NCI-H1105 (cell line): ENCODE data around the gene ZBTB7C.

Experiments used
- DNase-seq: peaks from one replicate; lab custom pipeline; 2025; lab: John Stamatoyannopoulos, UW

ZBTB7C gene

DNA sequence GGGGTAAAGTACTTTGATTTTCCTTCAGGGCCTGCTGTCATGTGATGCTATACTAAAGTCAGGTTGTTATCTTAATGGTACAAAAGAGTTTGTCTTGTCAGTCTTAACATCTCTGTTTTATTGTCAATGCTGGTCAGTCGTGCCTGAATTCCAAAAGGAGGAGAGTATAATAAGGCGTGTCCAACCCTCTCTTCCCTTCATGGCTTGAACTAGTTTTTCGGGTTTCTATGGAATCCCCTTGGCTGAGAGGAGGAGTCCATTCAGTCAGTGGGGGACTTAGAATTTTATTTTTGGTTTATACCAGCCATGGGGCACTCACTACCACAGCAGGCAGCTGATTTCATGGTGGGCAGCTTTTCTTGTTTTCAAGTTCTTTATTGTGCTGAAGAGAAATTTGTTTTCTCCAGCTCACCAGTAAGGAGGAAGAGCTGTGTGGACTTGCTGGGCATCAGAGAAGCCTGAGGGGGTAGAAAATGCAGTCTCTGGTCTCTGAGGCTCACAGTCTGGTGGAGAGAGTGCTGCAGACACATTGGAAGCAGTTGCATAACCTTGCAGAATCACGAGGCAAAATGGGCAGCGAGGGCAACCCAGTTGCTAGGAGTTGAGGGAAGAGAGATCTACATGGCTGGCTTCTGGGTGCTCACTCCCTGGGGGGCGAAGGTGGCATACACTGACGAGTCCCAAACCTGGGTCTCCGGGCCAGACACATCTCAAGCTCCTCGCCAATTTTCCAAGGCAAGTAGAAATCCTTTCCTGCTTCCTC is 193.1 kb downstream of the ZBTB7C start:
- no peak for DNase-seq

DNA sequence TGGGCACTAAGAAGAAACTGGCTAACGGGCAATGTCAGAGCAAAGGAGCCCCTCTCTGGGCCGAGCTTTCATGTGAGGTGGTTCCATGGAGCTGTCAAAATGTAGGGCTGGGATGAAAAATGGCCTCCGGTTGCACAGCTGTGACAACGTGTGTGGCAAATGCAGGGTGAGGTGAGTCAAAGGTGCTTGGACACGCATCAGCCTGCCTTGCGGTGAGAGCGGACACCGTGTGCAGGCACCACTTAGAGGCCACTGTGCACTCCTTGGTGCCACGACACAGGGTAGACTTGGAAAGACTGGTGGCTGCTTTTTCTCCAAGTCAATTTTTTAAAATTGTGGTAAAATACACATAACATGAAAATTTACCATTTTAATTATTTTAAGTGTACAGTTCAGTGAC is 195.4 kb downstream of the ZBTB7C start:
- no peak for DNase-seq

DNA sequence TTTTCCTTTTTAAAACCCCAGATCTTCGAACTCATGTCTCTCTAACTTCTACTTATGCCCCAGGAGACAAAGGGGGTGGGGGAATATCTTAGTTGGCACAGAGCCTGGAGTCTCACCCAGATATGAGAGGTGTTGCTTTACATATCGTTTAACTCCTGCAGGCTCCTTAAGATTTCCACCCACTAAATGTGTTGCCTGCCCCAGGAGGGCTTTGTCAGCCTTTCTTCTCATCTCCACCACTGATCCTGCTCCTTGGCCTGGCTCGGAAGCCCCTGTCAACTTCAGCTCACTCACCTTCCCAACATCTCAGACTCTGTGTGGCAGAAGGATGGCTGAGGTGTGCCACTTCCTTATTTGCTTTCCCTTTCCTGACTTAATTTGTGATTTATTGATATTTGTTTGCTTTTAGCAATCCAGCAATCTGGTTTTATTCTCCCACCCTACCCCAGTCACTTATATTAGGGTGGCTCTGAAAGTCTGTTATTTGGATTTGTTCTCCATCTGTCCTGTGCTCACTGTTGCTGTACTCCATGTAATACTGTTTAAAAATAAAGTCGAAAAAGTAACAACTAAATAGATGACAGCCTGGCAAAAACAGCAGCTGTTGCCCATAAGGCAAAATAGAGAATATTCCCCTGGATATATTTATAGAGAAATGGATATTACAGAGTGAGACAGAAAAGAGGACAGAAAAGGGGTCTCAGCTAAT is 200.6 kb downstream of the ZBTB7C start:
- no peak for DNase-seq

DNA sequence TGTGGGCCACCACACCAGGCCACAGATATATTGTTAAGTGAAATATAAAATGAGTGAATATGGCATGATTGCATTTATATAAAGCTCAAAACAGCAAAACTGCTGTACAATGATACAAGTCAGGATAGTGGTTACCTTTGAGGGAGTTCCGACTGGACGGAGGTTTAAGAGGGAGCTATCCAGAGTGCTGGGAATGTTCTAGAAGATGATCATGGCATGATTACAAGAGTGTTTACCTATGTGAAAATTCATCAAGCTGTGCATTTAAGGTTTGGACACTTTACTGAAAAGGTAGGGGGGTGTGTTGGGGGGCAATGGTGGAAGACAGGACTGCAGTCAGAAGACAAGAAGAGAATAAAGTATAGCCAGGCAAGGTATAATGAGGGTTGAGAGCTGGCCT is 201.4 kb downstream of the ZBTB7C start:
- DNase-seq, result no peak

DNA sequence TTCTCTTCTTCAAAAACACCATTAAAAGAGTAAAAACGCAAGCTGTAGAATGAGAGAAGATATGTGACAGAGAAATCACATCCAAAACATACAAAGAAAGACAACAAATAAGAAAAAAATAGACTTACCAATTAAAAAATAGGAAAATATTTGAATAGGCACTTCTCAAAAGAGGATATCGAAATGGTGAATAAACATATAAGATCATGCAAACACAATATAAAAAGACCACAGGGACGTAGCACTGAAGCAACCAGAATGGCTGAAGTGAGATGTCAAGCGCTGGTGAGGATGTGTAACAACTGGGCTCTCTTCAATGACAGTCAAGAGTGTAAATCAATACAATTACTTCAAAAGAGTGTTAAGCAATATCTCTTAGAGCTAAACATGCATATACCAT is 202.3 kb downstream of the ZBTB7C start:
- DNase-seq, result no peak

DNA sequence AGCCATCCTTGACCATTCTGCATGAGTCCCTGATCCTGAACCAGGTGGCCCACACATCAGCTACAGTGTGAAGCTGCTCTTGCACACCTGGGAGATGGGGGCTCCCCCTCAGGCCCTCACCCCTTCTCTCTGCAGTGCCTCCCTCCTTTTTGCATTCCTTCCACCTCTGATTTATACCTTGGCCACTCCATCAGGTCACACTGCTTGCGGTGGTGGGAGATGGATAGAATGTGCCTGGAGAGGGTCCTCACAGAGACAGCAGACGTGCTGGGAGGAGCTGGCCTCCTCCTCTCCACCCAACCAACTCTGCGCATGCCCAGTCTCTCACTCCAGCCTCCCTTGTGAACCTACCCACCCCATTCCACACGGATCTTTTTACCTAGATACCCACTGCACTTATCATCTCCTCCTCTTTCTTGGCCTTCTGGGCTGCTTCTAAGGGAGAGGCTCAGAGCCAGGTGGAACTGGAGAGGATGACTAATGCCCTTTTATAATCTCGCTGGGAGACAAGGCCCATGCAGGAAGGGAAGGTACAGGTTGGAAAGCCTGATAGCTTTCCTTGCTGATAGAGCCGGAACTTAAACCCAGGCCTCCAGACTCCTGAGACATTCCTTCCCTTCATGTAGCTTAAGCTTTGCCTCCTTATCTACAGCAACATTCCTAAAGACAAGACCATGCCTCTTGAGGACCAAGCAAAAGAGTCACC is 205.1 kb downstream of the ZBTB7C start:
- no peak for DNase-seq

DNA sequence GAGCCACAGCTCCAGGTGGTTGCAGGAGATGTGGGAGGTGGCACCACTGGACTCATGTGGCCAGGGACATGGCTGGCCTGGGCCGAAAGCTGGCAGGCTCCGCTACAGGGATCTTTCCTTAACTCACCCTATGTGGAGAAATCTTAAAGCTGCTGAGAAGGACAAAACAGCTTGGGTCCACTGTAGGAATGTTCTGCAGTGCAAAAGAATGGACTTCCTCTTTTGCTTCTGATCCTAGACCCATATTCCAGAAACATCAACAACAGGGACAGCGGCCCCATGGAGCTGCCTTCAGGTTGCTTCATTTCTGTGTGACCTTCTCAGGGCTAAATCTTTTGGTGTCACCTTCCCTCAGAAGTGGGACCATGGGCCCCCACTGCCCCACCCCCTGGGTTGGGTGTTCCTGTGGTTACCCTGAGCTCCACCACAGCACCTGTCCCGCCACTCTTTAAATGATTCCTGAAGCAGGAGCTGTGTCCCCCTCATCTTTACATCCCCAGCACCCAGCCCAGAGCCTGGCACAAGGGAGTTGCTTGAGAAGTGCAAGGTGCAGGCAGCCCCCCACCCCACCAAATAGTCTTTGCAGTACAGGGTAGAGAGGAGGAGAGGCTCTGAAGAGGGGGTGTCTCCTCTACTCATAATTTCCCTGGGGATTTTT is 205.8 kb downstream of the ZBTB7C start:
- no peak for DNase-seq

DNA sequence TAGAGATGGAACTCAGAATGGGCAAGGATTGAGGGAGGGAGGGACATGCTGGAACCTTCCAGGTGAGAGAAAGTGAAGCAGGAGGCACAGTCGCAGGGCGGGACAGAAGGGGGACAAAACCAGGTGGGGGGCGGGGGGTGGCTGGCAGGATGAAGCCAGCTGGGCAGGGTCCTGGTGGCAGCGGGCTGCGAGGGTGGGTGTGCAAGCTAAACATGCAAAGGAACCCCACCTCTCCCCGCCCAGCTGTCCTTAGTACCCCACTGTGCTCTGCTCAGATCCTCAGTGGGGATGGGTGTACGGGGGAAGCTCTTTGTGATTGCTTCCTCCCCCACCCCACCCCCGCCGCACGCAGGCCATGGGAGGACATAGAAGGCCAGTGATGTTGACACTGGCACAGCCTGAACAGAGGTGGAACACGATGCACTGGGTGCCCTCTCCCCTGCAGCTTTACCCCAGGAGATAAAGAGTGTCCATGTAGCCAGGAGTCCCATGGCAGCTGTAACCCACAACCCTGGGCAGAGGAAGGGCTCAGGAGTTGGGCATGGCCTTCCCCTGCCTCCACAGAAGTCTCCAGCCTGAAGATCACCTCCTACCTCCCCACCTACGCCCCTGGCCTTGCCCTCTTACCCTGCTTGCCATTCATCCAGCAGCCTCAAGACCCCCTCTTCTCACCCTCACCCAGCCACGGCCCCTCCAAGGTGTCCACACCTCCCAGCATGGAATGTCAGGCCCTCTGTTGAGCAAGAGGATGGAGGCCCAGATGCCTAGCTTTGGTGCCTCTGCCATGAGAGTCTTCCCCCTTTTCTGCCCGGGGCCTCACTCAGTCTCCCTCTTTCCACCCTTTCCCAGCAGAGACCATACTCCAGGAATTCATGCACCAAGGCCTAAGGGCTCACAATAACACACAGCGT is 206.6 kb downstream of the ZBTB7C start:
- no peak for DNase-seq

DNA sequence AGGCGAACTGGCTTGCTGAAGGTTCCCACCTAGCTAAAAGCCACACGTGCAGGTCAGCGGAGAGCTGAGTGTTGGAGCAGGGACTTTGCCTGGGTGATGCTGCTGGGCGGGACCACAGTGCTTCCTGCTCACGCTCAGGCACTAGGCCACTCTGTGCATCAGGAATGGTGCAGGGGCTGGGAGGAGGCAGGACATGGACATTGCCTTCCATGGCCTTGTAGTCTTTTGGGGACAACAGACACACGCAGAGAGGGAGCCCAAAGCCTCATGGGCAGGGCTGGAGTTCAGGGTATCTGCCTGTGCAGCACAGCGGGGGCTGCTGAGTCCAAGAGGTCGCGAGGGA is 207.2 kb downstream of the ZBTB7C start:
- DNase-seq, result no peak

DNA sequence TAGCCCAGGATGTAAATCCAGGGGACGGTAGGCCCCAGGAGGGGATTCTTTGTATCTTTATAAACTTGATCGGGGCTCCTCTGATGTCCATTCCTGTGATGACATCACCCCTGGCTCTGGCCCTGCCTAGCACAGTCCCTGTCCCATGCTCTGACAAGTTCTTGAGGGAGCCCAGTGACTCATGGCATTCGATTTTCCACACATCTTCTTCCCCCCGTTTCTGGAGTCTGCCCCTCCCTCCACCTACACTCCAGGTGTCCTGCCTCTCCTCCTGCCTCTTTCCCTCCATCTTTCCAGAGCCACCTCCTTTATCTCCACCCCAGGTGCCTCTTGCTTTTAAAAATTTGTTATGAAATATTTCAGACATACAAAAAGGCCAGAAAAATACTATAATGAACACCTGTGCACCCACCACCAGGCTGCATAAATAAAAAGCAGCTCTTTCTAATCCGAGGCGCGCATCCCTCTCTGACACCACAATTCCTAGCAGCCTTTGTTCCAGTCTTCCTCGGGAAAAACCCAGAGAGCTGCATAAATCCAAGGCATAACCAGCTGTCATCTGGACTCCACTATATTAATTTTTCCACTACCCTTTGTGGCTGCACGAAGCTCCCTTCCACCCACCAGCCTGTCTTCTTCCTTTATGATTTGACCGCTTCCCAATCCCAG is 207.7 kb downstream of the ZBTB7C start:
- no peak for DNase-seq

DNA sequence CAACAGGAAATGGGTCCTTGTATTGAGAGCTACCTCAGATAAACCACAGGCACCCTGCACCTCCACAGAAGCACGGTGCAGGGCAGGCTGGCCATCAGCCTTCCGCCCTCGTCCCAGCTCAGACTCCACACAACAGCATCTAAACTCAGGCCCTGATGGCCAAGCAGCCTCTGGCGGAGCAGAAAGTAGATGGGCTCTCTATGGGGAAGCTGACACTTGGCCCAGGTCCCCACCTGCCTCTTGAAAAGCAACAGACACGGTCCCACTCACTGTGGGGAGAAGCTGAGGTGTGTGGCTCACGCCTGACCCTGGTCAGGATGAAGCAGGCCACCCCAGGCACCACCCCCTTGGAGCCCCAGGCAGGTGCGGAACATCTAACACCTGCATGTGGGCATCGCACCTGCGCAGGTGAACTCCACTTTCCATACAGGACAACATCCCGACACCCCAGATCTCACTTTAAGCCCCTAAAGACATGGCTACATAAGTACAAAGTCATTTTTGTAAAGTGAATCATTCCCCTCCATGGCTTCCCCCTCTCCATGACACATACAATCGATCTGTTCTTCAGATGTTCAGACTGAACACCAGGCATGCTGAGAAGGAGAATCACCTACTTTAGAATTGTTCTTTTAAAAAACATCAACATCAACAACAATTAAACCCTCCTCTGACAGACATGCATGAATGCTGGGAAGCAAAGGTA is 208.4 kb downstream of the ZBTB7C start:
- DNase-seq, result no peak

DNA sequence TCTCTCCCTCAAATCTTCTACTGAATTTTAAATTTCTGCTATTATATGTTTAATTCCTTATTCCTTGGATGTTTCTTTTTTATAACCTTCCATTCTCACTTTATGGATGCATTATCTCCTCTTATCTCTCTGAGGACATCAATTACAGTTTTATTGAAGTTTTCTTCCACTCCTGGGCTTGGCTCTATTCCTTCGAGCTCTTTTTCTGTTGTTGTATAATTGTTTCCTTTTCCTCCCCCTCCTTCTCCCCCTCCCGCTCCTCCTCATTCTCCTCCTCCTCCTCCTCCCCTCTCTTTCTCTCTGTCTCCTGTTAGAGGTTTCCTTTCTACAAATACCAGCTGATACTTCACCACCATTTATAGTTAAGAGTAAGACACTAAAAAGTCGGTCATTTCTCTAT is 209.8 kb downstream of the ZBTB7C start:
- DNase-seq, result no peak

DNA sequence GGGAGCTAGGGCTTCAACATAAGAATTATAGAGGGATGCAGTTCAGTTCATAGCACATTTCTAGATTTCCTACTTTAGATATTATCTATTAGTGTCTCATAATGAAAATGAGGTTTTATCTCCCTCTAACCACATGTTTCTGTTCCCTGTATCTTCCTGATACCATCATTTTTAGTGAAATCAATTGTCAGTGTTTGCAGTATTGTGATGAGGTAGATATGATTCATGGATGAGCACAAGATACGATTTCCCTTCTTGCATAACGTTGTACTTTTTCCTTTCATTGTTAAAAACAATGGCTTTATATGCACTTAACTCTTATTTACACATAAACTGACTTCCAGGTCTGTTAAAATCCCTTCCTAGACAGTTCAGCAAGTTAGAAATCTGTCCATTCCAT is 211.4 kb downstream of the ZBTB7C start:
- no peak for DNase-seq

DNA sequence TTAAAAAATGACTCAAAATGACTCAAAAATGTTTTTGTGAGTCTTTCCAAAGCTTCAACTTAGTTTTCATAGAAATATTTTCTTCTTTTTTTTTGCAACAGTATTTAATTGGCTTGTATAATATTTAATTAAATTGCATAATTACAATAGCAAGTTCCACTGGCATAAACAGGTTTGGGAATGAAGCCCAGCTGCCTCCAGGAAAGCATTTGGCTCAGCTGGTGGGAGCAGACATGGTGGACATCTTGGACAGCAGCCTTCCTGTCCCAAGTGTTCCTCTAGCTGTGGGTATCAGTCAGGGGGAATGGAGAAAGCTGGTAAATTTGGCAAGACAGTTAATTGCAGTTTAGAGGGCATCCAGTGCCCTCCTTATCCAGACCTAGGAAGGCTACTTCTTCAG is 213.4 kb downstream of the ZBTB7C start:
- DNase-seq, result no peak

DNA sequence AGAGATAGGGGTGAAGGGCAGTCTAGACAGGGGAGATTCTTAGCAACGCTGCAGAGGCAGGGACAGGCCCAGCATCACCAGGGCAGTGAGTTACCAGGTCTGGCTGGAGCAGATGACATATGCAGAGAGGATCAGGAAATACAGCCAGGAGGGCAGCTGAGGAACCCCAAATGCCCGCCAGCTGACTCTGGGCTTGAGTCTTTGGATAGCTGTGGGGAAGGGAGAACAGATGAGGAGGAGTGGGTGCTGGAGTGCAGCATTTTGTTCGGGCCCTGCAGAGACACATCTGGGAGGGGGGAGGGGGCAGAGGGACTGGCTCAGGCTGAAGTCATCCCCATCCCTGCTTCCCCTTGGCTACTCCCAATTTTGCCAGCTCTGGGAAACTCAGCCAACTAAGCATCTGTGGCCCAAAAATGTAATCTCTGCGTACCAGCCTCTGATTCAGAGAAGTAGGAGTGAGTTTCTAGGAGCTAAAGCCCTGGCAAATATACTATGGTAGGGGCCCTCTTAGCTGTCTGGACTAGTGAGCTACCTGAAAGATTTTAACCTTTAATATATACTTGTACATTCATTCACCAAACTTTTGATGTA is 214.5 kb downstream of the ZBTB7C start:
- no peak for DNase-seq

DNA sequence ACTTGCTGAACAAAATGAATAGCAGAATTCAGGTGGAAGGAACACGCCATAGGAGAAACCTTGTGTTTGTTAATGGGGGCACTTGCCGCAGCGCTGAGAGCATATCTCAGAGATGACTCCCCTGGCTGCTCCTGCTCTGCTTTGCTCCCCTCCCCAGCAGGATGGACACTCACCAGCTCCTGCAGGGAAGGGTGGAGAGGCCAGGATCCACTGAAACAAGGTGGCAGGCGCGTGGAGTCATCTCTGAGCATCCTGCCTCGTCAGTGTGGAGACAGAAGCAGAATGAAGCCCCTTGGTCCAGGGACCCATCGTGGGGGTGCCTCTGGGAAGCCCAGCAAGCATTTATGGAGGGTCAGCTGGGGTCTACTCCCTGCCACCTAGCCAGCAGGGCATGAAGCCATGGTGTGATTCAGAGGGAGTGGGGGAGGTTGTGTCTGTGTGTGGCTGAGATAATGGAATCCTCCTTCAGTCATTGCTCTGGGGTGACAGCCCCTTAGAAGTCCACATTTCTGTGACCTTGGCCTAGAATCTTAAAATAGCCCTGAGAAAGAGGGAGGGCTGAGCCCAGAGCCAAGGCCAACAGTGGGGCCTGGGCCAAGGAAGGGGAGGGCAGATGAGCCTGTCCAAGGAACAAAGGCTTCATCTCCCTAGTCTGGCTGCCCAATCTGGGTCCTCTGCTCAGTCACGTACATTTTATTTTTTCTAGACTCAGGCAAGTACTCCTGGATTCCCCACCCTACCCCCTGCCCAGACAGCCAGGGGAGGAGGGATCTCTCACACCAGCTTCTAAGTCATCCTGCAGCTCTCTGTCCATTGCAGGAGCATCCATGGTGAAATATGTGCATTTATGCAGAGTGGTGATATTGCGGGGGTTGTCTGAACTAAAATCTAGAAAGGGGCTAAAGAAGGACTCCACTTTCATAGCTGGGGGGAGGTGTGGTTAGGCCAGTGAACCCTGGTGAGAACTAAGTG is 215.4 kb downstream of the ZBTB7C start:
- no peak for DNase-seq

DNA sequence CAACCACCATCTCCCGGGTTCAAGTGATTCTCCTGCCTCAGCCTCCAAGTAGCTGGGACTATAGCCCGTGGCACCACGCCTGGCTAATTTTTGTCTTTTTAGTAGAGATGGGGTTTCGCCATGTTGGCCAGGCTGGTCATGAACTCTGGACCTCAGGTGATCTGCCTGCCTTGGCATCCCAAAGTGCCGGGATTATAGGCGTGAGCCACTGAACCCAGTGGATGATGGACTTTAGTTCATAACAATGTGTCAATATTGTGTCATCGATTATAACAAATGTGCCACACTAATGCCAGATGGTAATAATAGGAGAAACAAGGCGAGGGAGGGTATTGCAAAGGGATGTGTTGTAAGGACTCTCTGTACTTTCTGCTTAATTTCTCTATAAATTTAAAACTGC is 216.6 kb downstream of the ZBTB7C start:
- DNase-seq, result no peak

DNA sequence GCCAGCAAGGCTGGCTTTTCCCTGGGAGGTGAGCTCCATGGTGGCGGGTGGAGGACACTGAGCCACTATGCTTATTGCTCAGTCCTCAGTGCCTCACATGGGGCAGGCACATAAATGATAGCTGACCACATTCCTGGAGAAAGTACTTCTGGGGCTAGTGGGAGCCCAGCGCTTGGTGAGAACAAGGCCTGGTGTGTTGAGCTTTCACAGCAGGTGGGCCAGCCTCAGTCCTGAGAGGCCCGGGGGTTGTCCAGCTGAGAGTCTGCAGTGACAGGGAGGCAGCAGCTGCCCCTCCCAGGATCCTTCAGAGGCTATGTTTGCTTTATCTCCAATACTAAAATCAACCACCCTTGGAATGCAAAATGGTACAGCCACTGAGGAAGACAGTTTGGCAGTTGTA is 217.7 kb downstream of the ZBTB7C start:
- no peak for DNase-seq

DNA sequence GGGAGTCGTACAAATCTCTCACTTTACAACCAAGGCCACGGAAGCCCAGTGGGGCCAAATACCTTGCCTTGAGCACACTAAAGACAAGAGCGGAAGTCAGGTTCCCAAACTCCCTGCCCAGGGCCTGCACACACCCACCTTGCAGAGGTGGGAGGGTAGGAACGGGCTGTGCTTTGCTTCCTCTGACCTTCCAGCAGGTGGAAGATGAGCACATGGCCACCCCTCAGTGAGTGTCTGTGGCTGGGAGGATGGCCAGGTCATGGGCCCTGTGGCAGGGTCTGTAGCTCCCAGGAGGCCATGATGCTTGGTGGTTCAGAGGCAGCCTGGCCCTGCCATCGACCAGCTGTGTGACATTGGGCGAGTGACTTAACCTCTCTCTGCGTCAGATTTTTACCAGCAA is 218.2 kb downstream of the ZBTB7C start:
- no peak for DNase-seq
